ENCODE data around the gene TFB2M.

GRCh38 chr1:246506367-246506673, 59.7 kb downstream of the TFB2M start:
- no peak for TF ChIP-seq CTCF (optimal IDR thresholded peaks at IDR 0.05 in 1 of 3, IDR thresholded peaks at IDR 0.05 in 1 of 3, conservative IDR thresholded peaks at IDR 0.05 in 1 of 3; ENCODE audit: extremely low read depth in 1 of 3, insufficient read depth in 2 of 3, low read length in 3 of 3)
- TF ChIP-seq EZH2 (IDR thresholded peaks at IDR 0.05; ENCODE audit: low read length), result no peak
